Right lobe of liver (tissue), 4 donors: ENCODE results near the gene CCT4.

ENCODE experiments used
- POLR2A ChIP-seq: fragments of 450-650 bp; IDR thresholded peaks from one replicate; pipeline ENCODE4 v1.6.1; 2017; ENCODE audit warnings: antibody characterized with exemption, mild to moderate bottlenecking
- TF ChIP-seq, protein P1 (sequence below), 4 donors: fragments of 200-600 bp in 3 of 4; fragments of 450-650 bp in 1 of 4; IDR thresholded peaks; one replicate each; pipeline versions ENCODE4 v1.5.1 to v1.8.0; 2016 to 2022; ENCODE audit warnings: antibody characterized with exemption in 4 of 4, mild to moderate bottlenecking in 2 of 4
- donor health status: DM: no; HTN: no; CAD: no.
- donor health status: DM: no; HTN: no; CAD: no.
- donor health status: DM: no; HTN: yes; CAD: no.

DNA sequence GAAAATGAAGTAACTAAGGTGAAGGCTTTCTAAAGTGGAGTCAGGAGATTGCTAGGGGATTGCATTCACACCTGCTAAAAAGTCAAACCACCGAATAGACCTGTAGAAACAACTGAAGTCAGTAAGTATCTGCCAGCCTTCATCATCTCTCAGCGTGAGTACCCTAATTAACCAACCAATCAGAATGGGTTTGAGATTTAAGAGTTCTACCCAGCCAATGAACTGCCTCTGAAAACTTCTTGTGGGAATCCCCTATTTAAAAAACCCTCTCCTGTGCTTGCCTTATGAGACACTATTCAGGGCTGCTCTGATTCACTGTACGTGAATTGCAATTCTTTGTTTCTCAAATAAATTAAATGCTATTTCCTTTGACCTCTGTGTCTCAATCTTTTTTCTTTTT lies 31.2 kb downstream of the CCT4 start:
- TF ChIP-seq, protein P1, sequence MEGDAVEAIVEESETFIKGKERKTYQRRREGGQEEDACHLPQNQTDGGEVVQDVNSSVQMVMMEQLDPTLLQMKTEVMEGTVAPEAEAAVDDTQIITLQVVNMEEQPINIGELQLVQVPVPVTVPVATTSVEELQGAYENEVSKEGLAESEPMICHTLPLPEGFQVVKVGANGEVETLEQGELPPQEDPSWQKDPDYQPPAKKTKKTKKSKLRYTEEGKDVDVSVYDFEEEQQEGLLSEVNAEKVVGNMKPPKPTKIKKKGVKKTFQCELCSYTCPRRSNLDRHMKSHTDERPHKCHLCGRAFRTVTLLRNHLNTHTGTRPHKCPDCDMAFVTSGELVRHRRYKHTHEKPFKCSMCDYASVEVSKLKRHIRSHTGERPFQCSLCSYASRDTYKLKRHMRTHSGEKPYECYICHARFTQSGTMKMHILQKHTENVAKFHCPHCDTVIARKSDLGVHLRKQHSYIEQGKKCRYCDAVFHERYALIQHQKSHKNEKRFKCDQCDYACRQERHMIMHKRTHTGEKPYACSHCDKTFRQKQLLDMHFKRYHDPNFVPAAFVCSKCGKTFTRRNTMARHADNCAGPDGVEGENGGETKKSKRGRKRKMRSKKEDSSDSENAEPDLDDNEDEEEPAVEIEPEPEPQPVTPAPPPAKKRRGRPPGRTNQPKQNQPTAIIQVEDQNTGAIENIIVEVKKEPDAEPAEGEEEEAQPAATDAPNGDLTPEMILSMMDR (IDR thresholded peaks at IDR 0.05), result no peak
- no peak for TF ChIP-seq POLR2A
